Fibroblast of lung (primary cell): ENCODE results near the gene VTI1A. TPM values are rescaled to one million over a fixed set of nuclear protein-coding genes. Genes with fewer than 3 reads are reported as not detected.
A peak's percentile ranks its signal among the peaks of the same experiment; 100 is the strongest.

Experiments used
- DNase-seq, 2 donors: peaks; one replicate each; pipeline versions ENCODE4 v3.0.0 to v3.0.0-alpha.2; 2010; ENCODE audit warnings: low read depth in 2 of 2
- H2AFZ ChIP-seq: 2 replicates; pipeline ENCODE4 v1.5.1; 2012; ENCODE audit warnings: low read length, control low read depth, inconsistent platforms
- H3K27ac ChIP-seq: 2 replicates; pipeline ENCODE4 v1.5.1; 2011; ENCODE audit warnings: low read length, control low read depth; ENCODE audit not compliant: insufficient read depth
- H3K27me3 ChIP-seq: 2 replicates; pipeline ENCODE4 v1.5.1; 2011; ENCODE audit warnings: mild to moderate bottlenecking, low read length; ENCODE audit not compliant: control insufficient read depth, insufficient read depth
- H3K36me3 ChIP-seq: 2 replicates; pipeline ENCODE4 v1.5.1; 2011; ENCODE audit warnings: low read length; ENCODE audit not compliant: control insufficient read depth, insufficient read depth
- H3K4me1 ChIP-seq: 2 replicates; pipeline ENCODE4 v1.5.1; 2011; ENCODE audit warnings: low read length; ENCODE audit not compliant: control insufficient read depth, insufficient read depth; ENCODE audit errors: extremely low read depth
- H3K4me2 ChIP-seq: 2 replicates; pipeline ENCODE4 v1.5.1; 2011; ENCODE audit warnings: low read length, control low read depth; ENCODE audit not compliant: insufficient read depth; ENCODE audit errors: extremely low read depth
- H3K4me3 ChIP-seq, 4 experiments: fragments of 200-600 bp in 1 of 4; sonication (generic) in 1 of 4; replicated peaks in 1 of 4; 2 replicates each; pipeline ENCODE4 v1.5.1; 2011 to 2016; ENCODE audit warnings: low read length in 4 of 4, low read depth in 3 of 4, mild to moderate bottlenecking in 3 of 4, control low read depth in 2 of 4, inconsistent platforms in 1 of 4, mixed read lengths in 1 of 4; ENCODE audit not compliant: insufficient read depth in 1 of 4; ENCODE audit errors: control extremely low read depth in 1 of 4
- H3K79me2 ChIP-seq: 2 replicates; pipeline ENCODE4 v1.5.1; 2012; ENCODE audit warnings: mild to moderate bottlenecking, low read length, inconsistent platforms; ENCODE audit not compliant: control insufficient read depth, insufficient read depth
- H3K9ac ChIP-seq: 2 replicates; pipeline ENCODE4 v1.5.1; 2011; ENCODE audit warnings: mild to moderate bottlenecking, low read length, control low read depth; ENCODE audit not compliant: insufficient read depth
- H3K9me3 ChIP-seq: 2 replicates; pipeline ENCODE4 v1.5.1; 2012; ENCODE audit warnings: low read depth, low read length; ENCODE audit not compliant: control insufficient read depth, insufficient read depth
- H4K20me1 ChIP-seq: 2 replicates; pipeline ENCODE4 v1.5.1; 2011; ENCODE audit warnings: low read length; ENCODE audit not compliant: control insufficient read depth, insufficient read depth; ENCODE audit errors: extremely low read depth
- EZH2 ChIP-seq: IDR thresholded peaks from 2 replicates; pipeline ENCODE4 v1.5.1; 2012; ENCODE audit warnings: low read length, control low read depth, mild to moderate bottlenecking; ENCODE audit errors: missing control alignments
- polyA plus RNA-seq, 2 donors: library from polyadenylated mRNA; depleted of rRNA in 1 of 2; stranded (reverse) in 1 of 2; unstranded in 1 of 2; fragments of >200 nt; gene quantifications; 2 replicates each; pipeline ENCODE4 v1.2.1, GENCODE V29; 2011 to 2012; ENCODE audit warnings: missing spikeins in 1 of 2
- total RNA-seq: library from RNA; depleted of rRNA; stranded (reverse); fragments of >200 nt; gene quantifications from 2 replicates; pipeline ENCODE4 v1.2.1, GENCODE V29; 2014
- TF ChIP-seq, protein P1 (sequence below), 2 donors: IDR thresholded peaks in 1 of 2; conservative IDR thresholded peaks in 1 of 2; 1 replicate in 1 of 2; 2 replicates in 1 of 2; pipeline ENCODE4 v1.5.1; 2011 to 2012; ENCODE audit warnings: low read length in 2 of 2, control low read depth in 1 of 2, inconsistent platforms in 1 of 2, low read depth in 1 of 2, mild to moderate bottlenecking in 1 of 2

VTI1A gene
- total and polyA plus RNA-seq, 2 donors (not counting 1 experiment from before 2014, with no cell fraction given): 19.1 to 30.9 TPM

DNA sequence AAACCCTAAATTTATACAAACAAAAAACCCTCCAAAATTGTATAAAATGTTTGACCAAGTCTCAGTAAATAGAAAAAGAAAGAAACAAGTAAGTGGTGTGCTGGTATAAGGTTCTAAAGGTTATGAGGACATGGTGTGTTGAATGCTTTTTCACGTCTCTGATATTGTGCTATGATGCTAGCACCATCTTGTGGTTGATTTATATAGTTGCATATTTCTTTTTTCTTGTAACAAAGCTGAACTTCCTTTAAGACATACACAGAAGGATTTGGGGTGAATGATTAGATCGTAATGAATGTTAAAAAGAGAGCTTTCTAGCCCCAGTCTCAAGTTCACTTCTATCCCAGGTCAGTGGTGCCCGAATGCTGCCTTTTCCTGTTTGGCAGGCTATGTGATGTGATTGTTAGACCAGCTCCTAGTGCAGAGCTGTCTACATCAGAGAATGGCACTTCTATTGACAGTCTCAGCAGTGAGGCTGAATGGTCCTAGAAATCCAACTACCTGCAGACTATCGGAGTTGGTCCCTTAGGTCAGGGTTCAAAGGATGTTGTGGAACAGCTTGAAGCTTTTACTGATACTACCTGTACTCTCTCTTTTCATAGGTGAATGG, 25.0 kb downstream of the VTI1A start:
- DNase-seq: peak; percentile 40 to 74
- H3K27me3 ChIP-seq: no peaks in the 10 kb centered on the region
- H3K9me3 ChIP-seq: no peaks in the 10 kb centered on the region
- H3K4me2 ChIP-seq: no peak overlapping the region
- H3K36me3 ChIP-seq: no peaks in the 10 kb centered on the region
- no peak overlapping the region for H2AFZ ChIP-seq
- no peak overlapping the region for H3K27ac ChIP-seq
- no peak overlapping the region for H3K9ac ChIP-seq
- H3K4me1 ChIP-seq: no peaks in the 10 kb centered on the region
- no peak for TF ChIP-seq EZH2
- TF ChIP-seq, protein P1, sequence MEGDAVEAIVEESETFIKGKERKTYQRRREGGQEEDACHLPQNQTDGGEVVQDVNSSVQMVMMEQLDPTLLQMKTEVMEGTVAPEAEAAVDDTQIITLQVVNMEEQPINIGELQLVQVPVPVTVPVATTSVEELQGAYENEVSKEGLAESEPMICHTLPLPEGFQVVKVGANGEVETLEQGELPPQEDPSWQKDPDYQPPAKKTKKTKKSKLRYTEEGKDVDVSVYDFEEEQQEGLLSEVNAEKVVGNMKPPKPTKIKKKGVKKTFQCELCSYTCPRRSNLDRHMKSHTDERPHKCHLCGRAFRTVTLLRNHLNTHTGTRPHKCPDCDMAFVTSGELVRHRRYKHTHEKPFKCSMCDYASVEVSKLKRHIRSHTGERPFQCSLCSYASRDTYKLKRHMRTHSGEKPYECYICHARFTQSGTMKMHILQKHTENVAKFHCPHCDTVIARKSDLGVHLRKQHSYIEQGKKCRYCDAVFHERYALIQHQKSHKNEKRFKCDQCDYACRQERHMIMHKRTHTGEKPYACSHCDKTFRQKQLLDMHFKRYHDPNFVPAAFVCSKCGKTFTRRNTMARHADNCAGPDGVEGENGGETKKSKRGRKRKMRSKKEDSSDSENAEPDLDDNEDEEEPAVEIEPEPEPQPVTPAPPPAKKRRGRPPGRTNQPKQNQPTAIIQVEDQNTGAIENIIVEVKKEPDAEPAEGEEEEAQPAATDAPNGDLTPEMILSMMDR (conservative IDR thresholded peaks at IDR 0.05 in 1 of 2, IDR thresholded peaks at IDR 0.05 in 1 of 2; ENCODE audit: low read depth in 1 of 2, low read length in 2 of 2): peak; percentile 40 to 65
- H3K79me2 ChIP-seq: no peaks in the 10 kb centered on the region
- H3K4me3 ChIP-seq: no peak overlapping the region
- H4K20me1 ChIP-seq: no peaks in the 10 kb centered on the region

DNA sequence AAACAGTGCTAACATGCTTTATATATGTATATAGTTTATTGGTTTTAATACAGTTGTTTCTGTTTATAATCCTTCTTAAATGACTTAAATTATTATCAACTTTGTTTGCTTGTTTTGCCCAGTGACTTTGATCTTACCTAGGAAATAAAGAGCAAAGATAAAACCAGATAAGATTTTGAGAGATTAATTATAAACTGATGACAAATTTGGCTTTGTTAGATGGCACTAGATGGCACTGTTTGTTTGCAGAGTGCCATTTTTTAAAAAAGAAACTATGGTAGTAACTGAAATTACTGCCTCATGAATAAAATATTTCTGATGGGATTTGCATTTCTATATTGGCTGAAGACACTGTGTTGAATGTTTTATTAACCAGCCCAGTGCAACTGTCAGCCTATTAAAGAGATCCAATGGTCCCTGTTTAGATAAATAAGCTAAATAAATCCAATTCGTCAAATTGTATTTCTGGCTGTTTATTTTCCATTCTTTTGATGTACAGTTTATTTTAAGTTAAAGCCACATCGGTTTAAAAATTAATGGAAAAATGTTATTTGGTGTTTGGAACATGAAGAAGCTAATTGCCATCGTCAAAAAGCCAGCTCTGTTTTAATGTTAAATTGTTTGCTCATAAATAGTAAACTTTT, 28.7 kb downstream of the VTI1A start:
- Histone ChIP-seq H4K20me1 (no peaks in the 10 kb centered on the region), H3K9me3 (no peaks in the 10 kb centered on the region), H3K36me3 (no peaks in the 10 kb centered on the region), H3K27ac (no peak overlapping the region), H3K9ac (no peak overlapping the region), H3K79me2 (no peaks in the 10 kb centered on the region), H3K4me3 (no peak overlapping the region), H2AFZ (no peak overlapping the region), H3K4me2 (no peak overlapping the region), H3K27me3 (no peaks in the 10 kb centered on the region), H3K4me1 (no peaks in the 10 kb centered on the region)
- DNase-seq: peak; percentile 14 to 44
- TF ChIP-seq EZH2: no peak
- TF ChIP-seq, protein P1 (conservative IDR thresholded peaks at IDR 0.05 in 1 of 2, IDR thresholded peaks at IDR 0.05 in 1 of 2; ENCODE audit: low read depth in 1 of 2, low read length in 2 of 2): peak; percentile 29 to 52

DNA sequence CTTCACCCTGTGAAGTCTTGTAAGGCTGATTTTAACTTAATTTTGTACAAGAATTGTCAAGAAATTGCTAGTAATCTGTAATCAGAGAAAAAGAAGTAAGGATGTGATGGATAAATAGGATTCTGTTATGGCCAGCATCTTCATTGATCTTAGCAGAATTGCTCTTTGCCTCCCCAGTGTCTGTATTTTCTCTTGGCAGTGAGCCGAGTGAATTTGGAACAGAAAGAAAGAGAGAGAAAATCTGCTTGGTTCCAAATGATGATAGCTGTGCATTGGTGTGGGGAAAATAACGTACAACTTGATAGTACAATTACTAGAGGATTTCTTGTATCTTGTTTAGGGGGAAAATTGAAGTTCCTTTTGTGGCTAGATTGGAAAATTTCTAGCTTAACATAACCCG, 34.6 kb downstream of the VTI1A start:
- no peak for DNase-seq
- no peak overlapping the region for H2AFZ ChIP-seq
- H3K79me2 ChIP-seq: no peaks in the 10 kb centered on the region
- no peak overlapping the region for H3K27ac ChIP-seq
- no peaks in the 10 kb centered on the region for H4K20me1 ChIP-seq
- TF ChIP-seq, protein P1 (conservative IDR thresholded peaks at IDR 0.05 in 1 of 2, IDR thresholded peaks at IDR 0.05 in 1 of 2; ENCODE audit: low read depth in 1 of 2, low read length in 2 of 2): no peak
- no peak for TF ChIP-seq EZH2
- no peaks in the 10 kb centered on the region for H3K36me3 ChIP-seq
- H3K4me1 ChIP-seq: no peaks in the 10 kb centered on the region
- no peak overlapping the region for H3K4me2 ChIP-seq
- H3K4me3 ChIP-seq: no peak overlapping the region
- no peaks in the 10 kb centered on the region for H3K27me3 ChIP-seq
- H3K9ac ChIP-seq: no peak overlapping the region
- H3K9me3 ChIP-seq: no peaks in the 10 kb centered on the region
